ENCODE results near the gene SMIM35. TPM values are rescaled to one million over a fixed set of nuclear protein-coding genes. Genes with fewer than 3 reads are reported as not detected.

Gene SMIM35
- total RNA-seq, 3 donors from 2014 or later (not counting 1 experiment from before 2014, with no cell fraction given) = 0.30 to 0.68 (median 0.33) TPM

- DNase-seq = no peak
- Histone ChIP-seq H3K4me3 (ENCODE audit: low read length) (no peak overlapping the region), H3K9me3 (ENCODE audit: control insufficient read depth, insufficient read depth, low read length) (no peaks in the 10 kb centered on the region), H3K36me3 (ENCODE audit: control insufficient read depth, insufficient read depth, low read length) (no peaks in the 10 kb centered on the region), H3K27me3 (ENCODE audit: control insufficient read depth, insufficient read depth, low read length) (no peaks in the 10 kb centered on the region), H3K27ac (ENCODE audit: low read length) (no peak overlapping the region), H3K4me1 (ENCODE audit: control insufficient read depth, insufficient read depth, low read length) (no peaks in the 10 kb centered on the region)
- Mint-ChIP-seq H3K4me3 (no peak overlapping the region), H3K36me3 (no peaks in the 10 kb centered on the region), H3K27ac (no peak overlapping the region), H3K27me3 (ENCODE audit: low read depth in 2 of 2) (peaks cover 0 to 12% of the 10 kb centered on the region in 2 donors), H3K4me1 (peaks cover 0 to 3% of the 10 kb centered on the region in 2 donors), H3K9me3 (no peaks in the 10 kb centered on the region)
- WGBS (ENCODE audit: insufficient coverage) = 88% methylated on average over 2 of the region's 2 CpGs
- no peak for ATAC-seq
- TF ChIP-seq, protein P1, sequence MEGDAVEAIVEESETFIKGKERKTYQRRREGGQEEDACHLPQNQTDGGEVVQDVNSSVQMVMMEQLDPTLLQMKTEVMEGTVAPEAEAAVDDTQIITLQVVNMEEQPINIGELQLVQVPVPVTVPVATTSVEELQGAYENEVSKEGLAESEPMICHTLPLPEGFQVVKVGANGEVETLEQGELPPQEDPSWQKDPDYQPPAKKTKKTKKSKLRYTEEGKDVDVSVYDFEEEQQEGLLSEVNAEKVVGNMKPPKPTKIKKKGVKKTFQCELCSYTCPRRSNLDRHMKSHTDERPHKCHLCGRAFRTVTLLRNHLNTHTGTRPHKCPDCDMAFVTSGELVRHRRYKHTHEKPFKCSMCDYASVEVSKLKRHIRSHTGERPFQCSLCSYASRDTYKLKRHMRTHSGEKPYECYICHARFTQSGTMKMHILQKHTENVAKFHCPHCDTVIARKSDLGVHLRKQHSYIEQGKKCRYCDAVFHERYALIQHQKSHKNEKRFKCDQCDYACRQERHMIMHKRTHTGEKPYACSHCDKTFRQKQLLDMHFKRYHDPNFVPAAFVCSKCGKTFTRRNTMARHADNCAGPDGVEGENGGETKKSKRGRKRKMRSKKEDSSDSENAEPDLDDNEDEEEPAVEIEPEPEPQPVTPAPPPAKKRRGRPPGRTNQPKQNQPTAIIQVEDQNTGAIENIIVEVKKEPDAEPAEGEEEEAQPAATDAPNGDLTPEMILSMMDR (IDR thresholded peaks at IDR 0.05) = no peak
- intact Hi-C loops (cut with micrococcal nuclease) = no loop called here
Observed at GRCh38 chr11:118109231-118109630, 22.5 kb upstream of the SMIM35 start.

- TF ChIP-seq, protein P1 (IDR thresholded peaks at IDR 0.05) = no peak
- Mint-ChIP-seq H3K4me1 (no peaks in the 10 kb centered on the region), H3K4me3 (no peak overlapping the region), H3K9me3 (no peaks in the 10 kb centered on the region), H3K27ac (no peak overlapping the region), H3K36me3 (no peaks in the 10 kb centered on the region), H3K27me3 (ENCODE audit: low read depth in 2 of 2) (peaks cover 0 to 10% of the 10 kb centered on the region in 2 donors)
- Histone ChIP-seq H3K27ac (ENCODE audit: low read length) (no peak overlapping the region), H3K27me3 (ENCODE audit: control insufficient read depth, insufficient read depth, low read length) (no peaks in the 10 kb centered on the region), H3K4me3 (ENCODE audit: low read length) (no peak overlapping the region), H3K4me1 (ENCODE audit: control insufficient read depth, insufficient read depth, low read length) (no peaks in the 10 kb centered on the region), H3K9me3 (ENCODE audit: control insufficient read depth, insufficient read depth, low read length) (no peaks in the 10 kb centered on the region), H3K36me3 (ENCODE audit: control insufficient read depth, insufficient read depth, low read length) (no peaks in the 10 kb centered on the region)
- DNase-seq = no peak
- intact Hi-C loops (cut with micrococcal nuclease) = no loop called here
- 86% methylated on average over 5 of the region's 5 CpGs for WGBS (ENCODE audit: insufficient coverage)
- ATAC-seq = no peak
Observed at GRCh38 chr11:118108513-118108912, 21.8 kb upstream of the SMIM35 start.

DNA sequence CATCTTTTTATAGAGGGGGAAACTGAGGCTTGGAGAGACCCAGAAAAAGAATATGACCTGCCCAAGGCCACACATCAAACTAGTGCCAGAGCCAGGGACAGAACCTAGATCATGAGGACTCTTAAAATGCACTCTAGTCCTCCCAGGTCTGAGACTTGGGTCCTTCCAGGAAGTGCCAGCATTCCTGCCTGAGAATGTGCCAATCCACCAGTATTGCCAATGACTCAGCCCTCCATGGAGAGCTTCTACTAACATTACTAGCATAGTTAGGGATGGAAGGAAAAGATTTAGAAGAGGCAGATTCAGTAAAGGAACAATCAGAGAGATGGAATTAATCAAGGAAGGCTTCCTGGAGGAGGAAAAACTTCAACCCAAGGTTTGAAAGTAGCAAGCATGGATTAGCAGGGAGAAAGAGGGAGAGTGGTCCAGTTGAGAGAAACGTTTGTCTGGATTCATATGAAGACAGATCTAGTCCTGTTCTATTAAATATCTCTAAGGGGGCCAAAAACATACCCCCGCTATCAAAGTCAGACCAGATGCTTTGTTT lies 20.1 kb upstream of the SMIM35 start:
- Histone ChIP-seq H3K27ac (ENCODE audit: low read length) (no peak overlapping the region), H3K27me3 (ENCODE audit: control insufficient read depth, insufficient read depth, low read length) (no peaks in the 10 kb centered on the region), H3K9me3 (ENCODE audit: control insufficient read depth, insufficient read depth, low read length) (no peaks in the 10 kb centered on the region), H3K4me1 (ENCODE audit: control insufficient read depth, insufficient read depth, low read length) (no peaks in the 10 kb centered on the region), H3K4me3 (ENCODE audit: low read length) (no peak overlapping the region), H3K36me3 (ENCODE audit: control insufficient read depth, insufficient read depth, low read length) (no peaks in the 10 kb centered on the region)
- Mint-ChIP-seq H3K27ac (no peak overlapping the region), H3K4me1 (no peaks in the 10 kb centered on the region), H3K9me3 (no peaks in the 10 kb centered on the region), H3K27me3 (ENCODE audit: low read depth in 2 of 2) (peaks cover 0 to 9% of the 10 kb centered on the region in 2 donors), H3K4me3 (no peak overlapping the region), H3K36me3 (no peaks in the 10 kb centered on the region)
- intact Hi-C loops (cut with micrococcal nuclease) = no loop called here
- DNase-seq (no peak), ATAC-seq (no peak)
- WGBS (ENCODE audit: insufficient coverage) = 75% methylated on average over 2 of the region's 2 CpGs
- TF ChIP-seq, protein P1 (IDR thresholded peaks at IDR 0.05) = no peak

All from natural killer cell (primary cell).